RWPE2 (cell line): ENCODE data around the gene RNF130.

Source experiments
- ATAC-seq: fragments of 200-7000 bp; cut with Tn5 transposase; 3 replicates; pipeline ENCODE4 v1.9.1; 2021; ENCODE audit warnings: low read depth
- DNase-seq: peaks from one replicate; pipeline ENCODE4 v3.0.0-alpha.2; 2020; ENCODE audit warnings: low spot score
- H3K27ac ChIP-seq: fragments of 450-650 bp; 2 replicates; pipeline ENCODE4 v1.5.1; 2017; ENCODE audit warnings: mild to moderate bottlenecking; ENCODE audit not compliant: poor library complexity, severe bottlenecking
- H3K27me3 ChIP-seq: fragments of 250-450 bp; sonication (Bioruptor Pico); 2 replicates; pipeline ENCODE4 v1.5.1; 2021; ENCODE audit warnings: mild to moderate bottlenecking, moderate library complexity; ENCODE audit not compliant: insufficient read depth, poor library complexity, severe bottlenecking
- H3K36me3 ChIP-seq: fragments of 250-450 bp; sonication (Bioruptor Pico); 2 replicates; pipeline ENCODE4 v1.5.1; 2020; ENCODE audit warnings: low read depth, mild to moderate bottlenecking, moderate library complexity
- H3K4me1 ChIP-seq: fragments of 250-450 bp; sonication (Bioruptor Pico); 2 replicates; pipeline ENCODE4 v1.5.1; 2021; ENCODE audit warnings: mild to moderate bottlenecking, moderate library complexity; ENCODE audit not compliant: insufficient read depth, poor library complexity, severe bottlenecking
- H3K4me3 ChIP-seq: fragments of 250-450 bp; sonication (Bioruptor Pico); 2 replicates; pipeline ENCODE4 v1.5.1; 2021; ENCODE audit warnings: mild to moderate bottlenecking, moderate library complexity; ENCODE audit not compliant: severe bottlenecking
- H3K9me3 ChIP-seq: fragments of 250-450 bp; sonication (Bioruptor Pico); 2 replicates; pipeline ENCODE4 v1.5.1; 2021; ENCODE audit warnings: mild to moderate bottlenecking, moderate library complexity; ENCODE audit not compliant: severe bottlenecking
- TF ChIP-seq, protein P1 (sequence below): fragments of 450-650 bp; IDR thresholded peaks from one replicate; pipeline ENCODE4 v1.5.1; 2017; ENCODE audit warnings: mild to moderate bottlenecking, moderate library complexity; ENCODE audit not compliant: poor library complexity, severe bottlenecking

RNF130 gene

DNA sequence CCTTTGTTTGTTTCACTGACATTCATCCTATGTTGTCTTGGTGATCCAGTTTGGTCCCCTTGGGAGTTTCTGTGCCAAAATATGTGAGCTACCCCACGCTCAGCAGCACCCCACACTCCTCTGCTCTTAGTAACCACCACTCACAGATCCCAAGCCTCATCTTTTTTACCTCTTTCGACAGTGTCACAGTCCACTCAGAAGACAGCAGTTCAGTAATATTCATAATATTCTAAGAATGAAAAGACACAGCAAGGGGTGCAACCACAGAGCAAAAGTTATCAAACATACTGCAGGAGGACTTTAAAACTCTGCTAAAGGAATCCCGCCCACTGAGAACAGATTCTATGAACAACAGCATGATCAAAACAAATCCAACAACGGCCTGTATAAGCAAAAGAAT lies 28.2 kb downstream of the RNF130 start:
- TF ChIP-seq, protein P1, sequence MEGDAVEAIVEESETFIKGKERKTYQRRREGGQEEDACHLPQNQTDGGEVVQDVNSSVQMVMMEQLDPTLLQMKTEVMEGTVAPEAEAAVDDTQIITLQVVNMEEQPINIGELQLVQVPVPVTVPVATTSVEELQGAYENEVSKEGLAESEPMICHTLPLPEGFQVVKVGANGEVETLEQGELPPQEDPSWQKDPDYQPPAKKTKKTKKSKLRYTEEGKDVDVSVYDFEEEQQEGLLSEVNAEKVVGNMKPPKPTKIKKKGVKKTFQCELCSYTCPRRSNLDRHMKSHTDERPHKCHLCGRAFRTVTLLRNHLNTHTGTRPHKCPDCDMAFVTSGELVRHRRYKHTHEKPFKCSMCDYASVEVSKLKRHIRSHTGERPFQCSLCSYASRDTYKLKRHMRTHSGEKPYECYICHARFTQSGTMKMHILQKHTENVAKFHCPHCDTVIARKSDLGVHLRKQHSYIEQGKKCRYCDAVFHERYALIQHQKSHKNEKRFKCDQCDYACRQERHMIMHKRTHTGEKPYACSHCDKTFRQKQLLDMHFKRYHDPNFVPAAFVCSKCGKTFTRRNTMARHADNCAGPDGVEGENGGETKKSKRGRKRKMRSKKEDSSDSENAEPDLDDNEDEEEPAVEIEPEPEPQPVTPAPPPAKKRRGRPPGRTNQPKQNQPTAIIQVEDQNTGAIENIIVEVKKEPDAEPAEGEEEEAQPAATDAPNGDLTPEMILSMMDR, result no peak
- H3K9me3 ChIP-seq, result no peaks in the 10 kb centered on the region
- no peaks in the 10 kb centered on the region for H3K27me3 ChIP-seq
- peaks cover 10% of the 10 kb centered on the region; the same call in 1 of the 2 replicates for H3K36me3 ChIP-seq
- H3K4me1 ChIP-seq, result no peaks in the 10 kb centered on the region
- H3K4me3 ChIP-seq, result no peak overlapping the region
- DNase-seq (no peak), ATAC-seq (no peak)
- no peak overlapping the region for H3K27ac ChIP-seq

DNA sequence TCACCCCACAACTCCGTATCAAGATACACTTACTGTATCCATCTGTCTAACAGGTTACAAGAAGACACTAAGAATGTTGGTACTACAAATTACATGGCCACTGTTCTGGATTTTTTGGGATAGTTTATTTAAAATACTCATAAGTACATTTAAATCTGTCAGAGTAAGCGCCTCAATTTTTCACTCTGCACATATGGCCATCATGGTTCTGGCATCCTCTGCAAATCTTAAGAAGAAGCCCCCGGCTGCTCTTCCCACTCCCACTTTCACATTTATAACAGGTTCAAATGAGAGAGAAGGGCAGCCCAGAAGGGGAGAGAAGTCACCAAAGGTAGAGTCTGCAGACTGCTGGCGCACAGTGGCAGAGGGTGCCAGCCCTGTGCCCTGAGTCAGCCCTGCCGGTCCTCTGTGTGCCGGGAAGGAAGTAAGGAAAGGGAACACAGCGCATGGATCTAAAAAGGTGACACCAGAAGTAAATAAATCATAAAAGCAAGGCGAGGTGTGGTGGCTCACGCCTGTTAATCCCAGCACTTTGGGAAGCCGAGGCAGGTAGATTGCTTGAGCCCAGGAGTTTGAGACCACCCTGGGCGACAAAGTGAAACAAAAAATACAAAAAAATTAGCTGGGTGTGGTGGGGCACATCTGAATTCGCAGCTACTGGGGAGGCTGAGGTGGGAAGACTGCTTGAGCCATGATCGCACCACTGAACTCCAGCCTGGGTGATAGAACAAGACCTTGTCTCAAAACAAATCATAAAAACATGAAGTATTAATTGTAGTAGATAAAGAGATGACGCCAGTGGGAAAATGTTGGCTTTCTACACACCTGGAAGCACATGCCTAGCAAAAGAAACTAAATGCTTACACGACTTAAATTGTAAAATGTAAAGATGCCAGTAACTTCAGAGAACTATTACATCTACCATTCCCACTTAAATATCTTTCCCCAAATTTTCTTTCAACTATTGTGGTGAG lies 30.0 kb downstream of the RNF130 start:
- peaks cover 13% of the 10 kb centered on the region; the same call in 1 of the 2 replicates for H3K36me3 ChIP-seq
- no peak for DNase-seq

DNA sequence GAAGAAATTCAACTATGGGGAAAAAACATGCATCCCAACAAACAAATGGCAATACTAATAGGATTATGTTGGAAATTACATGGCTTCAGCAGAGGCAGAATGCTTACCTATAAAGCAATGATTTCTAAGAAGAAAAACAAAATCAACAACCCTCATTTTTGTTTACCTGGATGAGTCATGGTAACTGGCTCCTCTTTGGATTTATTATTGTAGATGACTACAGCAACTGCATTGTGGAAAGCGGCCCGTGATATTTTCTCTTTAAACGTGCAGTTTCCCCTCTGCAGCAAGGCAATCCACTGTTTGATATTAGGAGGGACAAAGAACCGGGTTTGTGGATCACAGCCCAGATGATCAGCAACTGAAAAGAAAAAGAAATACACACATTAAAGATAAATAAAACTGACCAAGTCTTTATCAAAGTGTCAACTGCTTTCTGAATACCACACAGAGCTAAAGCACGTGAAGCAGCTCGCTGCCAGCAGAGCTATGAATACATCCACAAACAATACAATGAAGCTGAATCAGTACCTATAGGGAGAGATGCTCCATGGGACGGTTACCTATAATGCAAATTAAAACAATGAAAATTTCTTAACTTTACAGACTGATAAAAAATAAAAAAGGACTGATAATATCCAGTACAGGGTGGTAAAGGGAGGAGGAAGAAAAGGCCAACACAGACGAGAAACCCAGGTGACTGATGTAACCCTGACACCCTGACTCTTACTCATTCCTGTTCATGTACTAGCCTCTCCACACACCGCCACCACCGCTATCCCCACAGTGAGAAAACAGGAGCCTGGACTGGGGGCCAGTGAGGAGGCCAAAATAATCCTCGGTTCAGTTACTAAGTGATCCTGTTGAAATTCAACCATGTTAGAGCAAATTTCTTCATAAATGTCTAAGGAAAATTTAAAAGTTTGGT lies 31.0 kb downstream of the RNF130 start:
- no peak overlapping the region for H3K4me3 ChIP-seq
- peaks cover 8% of the 10 kb centered on the region for H3K9me3 ChIP-seq
- no peak for DNase-seq
- TF ChIP-seq, protein P1, result no peak
- no peak for ATAC-seq
- no peaks in the 10 kb centered on the region for H3K4me1 ChIP-seq
- H3K36me3 ChIP-seq, result peaks cover 18% of the 10 kb centered on the region
- H3K27ac ChIP-seq, result no peak overlapping the region
- no peaks in the 10 kb centered on the region for H3K27me3 ChIP-seq

More for the DNA sequence above, 30.0 kb downstream of the RNF130 start:
- ATAC-seq, result no peak
- TF ChIP-seq, protein P1, result no peak
- Histone ChIP-seq H3K9me3 (no peaks in the 10 kb centered on the region), H3K27ac (no peak overlapping the region), H3K27me3 (no peaks in the 10 kb centered on the region), H3K4me3 (no peak overlapping the region), H3K4me1 (no peaks in the 10 kb centered on the region)

DNA sequence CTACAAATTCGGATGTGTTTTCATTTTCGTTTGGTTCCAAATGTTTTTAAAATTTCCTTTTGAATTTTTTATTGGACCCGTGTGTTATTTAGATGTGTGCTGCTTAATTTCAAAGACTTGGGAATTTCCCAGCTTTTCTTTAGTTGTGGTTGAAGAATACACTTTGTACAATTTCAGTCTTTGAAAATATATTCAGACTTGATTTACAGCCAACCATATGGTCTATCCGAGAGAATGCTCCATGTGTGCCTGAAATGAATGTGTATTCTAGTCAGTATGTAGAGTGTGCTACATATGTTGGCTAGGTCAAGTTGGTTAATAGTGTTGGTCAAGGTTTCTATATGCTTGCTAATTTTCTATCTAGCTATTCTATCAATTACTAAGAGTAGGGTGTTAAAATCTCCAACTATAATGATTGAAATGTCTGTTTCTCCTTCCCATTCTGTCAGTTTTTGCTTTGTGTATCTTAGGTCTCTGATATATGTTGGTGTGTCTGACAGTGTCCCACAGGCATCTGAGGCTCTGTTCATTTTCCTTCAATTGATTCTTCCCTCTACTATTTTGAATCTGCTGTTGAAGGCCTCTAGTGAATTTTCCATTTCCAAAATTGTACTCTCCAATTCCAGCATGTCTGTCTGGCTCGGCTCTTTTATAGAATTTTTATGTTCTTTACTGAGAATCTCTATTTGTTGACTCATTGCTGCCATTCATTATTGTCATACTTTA lies 36.2 kb downstream of the RNF130 start:
- H3K27ac ChIP-seq, result no peak overlapping the region
- ATAC-seq (no peak), DNase-seq (no peak)
- H3K36me3 ChIP-seq, result peaks cover 18% of the 10 kb centered on the region
- H3K4me1 ChIP-seq, result no peaks in the 10 kb centered on the region
- no peaks in the 10 kb centered on the region for H3K27me3 ChIP-seq
- no peak overlapping the region for H3K4me3 ChIP-seq
- TF ChIP-seq, protein P1, result no peak
- H3K9me3 ChIP-seq, result peaks cover 11% of the 10 kb centered on the region
